DND-41 (cell line): ENCODE data around the gene TOX2.

Experiments
- ATAC-seq: fragments of 200-7000 bp; cut with Tn5 transposase; 3 replicates; pipeline ENCODE4 v1.9.1; 2021; ENCODE audit warnings: low read depth; ENCODE audit not compliant: insufficient read depth
- DNase-seq: peaks from one replicate; pipeline ENCODE4 v3.0.0-alpha.2; 2020
- H2AFZ ChIP-seq: 2 replicates; pipeline ENCODE4 v1.6.0; 2012; ENCODE audit warnings: low read depth, low read length
- H3K27ac ChIP-seq: 2 replicates; pipeline ENCODE4 v1.5.1; 2012; ENCODE audit warnings: low read length, inconsistent platforms
- H3K27me3 ChIP-seq: fragments of 200-600 bp; sonication (generic); 2 replicates; pipeline ENCODE4 v1.6.0; 2012; ENCODE audit warnings: low read length, mild to moderate bottlenecking, inconsistent platforms; ENCODE audit not compliant: insufficient read depth, poor library complexity
- H3K36me3 ChIP-seq: 2 replicates; pipeline ENCODE4 v1.5.1; 2012; ENCODE audit warnings: low read length, inconsistent platforms; ENCODE audit not compliant: insufficient read depth
- H3K4me1 ChIP-seq: 2 replicates; pipeline ENCODE4 v1.5.1; 2012; ENCODE audit warnings: mild to moderate bottlenecking, low read length; ENCODE audit not compliant: insufficient read depth
- H3K4me2 ChIP-seq: 2 replicates; pipeline ENCODE4 v1.6.0; 2012; ENCODE audit warnings: mild to moderate bottlenecking, moderate library complexity, low read length, inconsistent platforms; ENCODE audit not compliant: insufficient read depth
- H3K4me3 ChIP-seq, 2 experiments: fragments of 200-600 bp in 1 of 2; shearing (Covaris generic) in 1 of 2; 2 replicates each; pipeline ENCODE4 v1.5.1; 2012 to 2016; ENCODE audit warnings: inconsistent platforms in 2 of 2, low read length in 2 of 2, mild to moderate bottlenecking in 2 of 2, low read depth in 1 of 2, moderate library complexity in 1 of 2
- H3K79me2 ChIP-seq: 2 replicates; pipeline ENCODE4 v1.6.0; 2012; ENCODE audit warnings: low read length, inconsistent platforms; ENCODE audit not compliant: insufficient read depth
- H3K9ac ChIP-seq: 2 replicates; pipeline ENCODE4 v1.6.0; 2012; ENCODE audit warnings: low read depth, mild to moderate bottlenecking, inconsistent platforms, low read length, moderate library complexity
- H3K9me3 ChIP-seq: 2 replicates; pipeline ENCODE4 v1.5.1; 2012; ENCODE audit warnings: low read length, moderate library complexity, mild to moderate bottlenecking, inconsistent platforms; ENCODE audit not compliant: insufficient read depth, severe bottlenecking
- H4K20me1 ChIP-seq: 2 replicates; pipeline ENCODE4 v1.6.0; 2012; ENCODE audit warnings: low read length; ENCODE audit not compliant: insufficient read depth
- EZH2 ChIP-seq: IDR thresholded peaks from 3 replicates; pipeline ENCODE4 v1.6.1; 2012; ENCODE audit warnings: borderline replicate concordance, low read depth, mild to moderate bottlenecking, moderate library complexity, low read length, inconsistent platforms; ENCODE audit not compliant: severe bottlenecking
- TF ChIP-seq, protein P1 (sequence below): IDR thresholded peaks from 2 replicates; pipeline ENCODE4 v1.5.1; 2012; ENCODE audit warnings: borderline replicate concordance, low read length, moderate library complexity, mild to moderate bottlenecking; ENCODE audit not compliant: poor library complexity, severe bottlenecking; ENCODE audit errors: extremely low read depth

TOX2 gene

DNA sequence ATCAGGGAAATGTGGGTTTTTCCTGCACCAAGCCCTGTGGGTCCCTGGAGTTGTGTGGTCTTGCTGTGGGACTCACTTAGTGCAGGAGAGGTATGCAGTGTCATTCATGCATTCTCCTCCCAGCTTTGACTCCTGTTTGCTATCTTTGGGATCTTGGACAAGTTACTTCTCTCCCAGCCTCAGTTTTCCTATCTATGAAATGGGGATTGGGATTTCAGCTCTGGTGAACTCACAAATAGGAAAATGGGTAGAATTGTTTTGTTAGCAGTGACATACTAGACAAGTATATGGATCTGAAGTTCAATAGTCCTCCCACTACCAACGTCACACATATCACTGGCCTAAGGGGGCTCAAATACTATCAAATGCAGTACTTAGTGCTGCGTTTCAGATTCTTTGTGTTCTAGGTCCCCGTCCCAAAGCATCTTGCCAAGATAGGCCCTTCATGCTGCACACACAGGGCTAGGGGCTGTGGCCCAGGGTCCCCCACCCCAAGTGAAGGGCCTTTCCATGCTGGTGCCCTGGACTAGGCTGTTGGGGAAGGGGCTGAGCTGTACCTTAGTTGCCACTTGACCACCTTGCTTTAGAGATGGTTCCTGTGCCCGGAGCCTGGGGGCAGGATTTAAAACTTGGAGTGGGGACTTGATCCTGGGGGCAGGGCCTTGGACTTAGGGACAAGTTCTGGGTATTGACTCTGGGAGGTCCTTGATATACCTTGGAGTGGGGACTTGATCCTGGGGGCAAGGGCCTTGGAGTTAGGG is 98.0 kb downstream of the TOX2 start:
- Histone ChIP-seq H2AFZ (no peak overlapping the region), H3K4me1 (peaks cover 15% of the 10 kb centered on the region), H3K36me3 (no peaks in the 10 kb centered on the region), H3K9me3 (no peaks in the 10 kb centered on the region), H3K79me2 (no peaks in the 10 kb centered on the region), H3K27ac (no peak overlapping the region), H3K27me3 (no peaks in the 10 kb centered on the region), H3K4me3 (no peak overlapping the region), H3K9ac (no peak overlapping the region), H4K20me1 (peaks cover 7% of the 10 kb centered on the region; the same call in 1 of the 2 replicates), H3K4me2 (no peak overlapping the region)
- ATAC-seq (no peak), DNase-seq (no peak)
- TF ChIP-seq, protein P1, sequence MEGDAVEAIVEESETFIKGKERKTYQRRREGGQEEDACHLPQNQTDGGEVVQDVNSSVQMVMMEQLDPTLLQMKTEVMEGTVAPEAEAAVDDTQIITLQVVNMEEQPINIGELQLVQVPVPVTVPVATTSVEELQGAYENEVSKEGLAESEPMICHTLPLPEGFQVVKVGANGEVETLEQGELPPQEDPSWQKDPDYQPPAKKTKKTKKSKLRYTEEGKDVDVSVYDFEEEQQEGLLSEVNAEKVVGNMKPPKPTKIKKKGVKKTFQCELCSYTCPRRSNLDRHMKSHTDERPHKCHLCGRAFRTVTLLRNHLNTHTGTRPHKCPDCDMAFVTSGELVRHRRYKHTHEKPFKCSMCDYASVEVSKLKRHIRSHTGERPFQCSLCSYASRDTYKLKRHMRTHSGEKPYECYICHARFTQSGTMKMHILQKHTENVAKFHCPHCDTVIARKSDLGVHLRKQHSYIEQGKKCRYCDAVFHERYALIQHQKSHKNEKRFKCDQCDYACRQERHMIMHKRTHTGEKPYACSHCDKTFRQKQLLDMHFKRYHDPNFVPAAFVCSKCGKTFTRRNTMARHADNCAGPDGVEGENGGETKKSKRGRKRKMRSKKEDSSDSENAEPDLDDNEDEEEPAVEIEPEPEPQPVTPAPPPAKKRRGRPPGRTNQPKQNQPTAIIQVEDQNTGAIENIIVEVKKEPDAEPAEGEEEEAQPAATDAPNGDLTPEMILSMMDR: no peak
- no peak for TF ChIP-seq EZH2

DNA sequence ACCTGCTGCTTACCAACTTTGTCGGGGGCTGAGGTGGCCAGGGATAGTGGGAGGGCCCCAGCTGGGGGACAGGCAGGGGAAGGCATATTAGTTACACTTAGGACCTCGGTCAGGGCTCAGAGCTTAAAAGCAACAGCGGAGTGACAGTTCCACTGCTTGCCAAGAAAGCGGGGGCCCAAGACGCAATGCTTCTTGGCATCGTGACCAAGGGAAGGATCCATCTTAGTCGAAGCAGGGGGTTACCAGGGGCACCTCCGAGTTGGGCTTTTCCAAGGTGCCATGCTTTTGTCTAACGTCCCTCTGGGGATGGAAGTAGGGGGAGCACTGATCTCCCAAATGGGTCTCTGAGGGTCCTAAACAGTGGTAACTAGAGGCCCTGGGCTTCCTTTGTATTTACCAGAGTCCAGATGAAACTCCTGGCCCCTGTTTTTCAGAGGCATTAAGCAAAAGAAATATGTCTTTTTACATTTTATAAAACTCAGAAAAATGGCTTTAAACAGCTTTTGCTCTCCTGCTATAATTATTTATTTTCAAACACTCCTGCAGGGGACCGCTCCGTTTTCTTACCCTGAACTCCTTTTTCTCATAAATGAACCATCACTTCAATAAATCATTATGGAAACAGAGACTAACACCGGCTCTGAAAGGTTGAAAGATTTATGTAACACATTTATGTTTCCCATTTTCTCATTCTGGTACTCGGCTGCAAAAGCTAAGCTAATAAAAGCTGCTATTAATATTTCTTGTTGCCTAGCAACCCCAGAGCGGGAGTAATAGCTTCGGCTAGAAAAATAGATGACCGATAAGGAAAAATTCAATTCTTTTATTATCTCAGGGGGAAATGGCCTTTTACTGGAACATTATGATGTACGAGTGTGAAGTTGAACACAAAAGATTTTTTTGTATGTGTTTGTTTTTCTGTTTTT is 100.4 kb downstream of the TOX2 start:
- no peak overlapping the region for H2AFZ ChIP-seq
- H3K4me2 ChIP-seq: no peak overlapping the region
- H3K4me3 ChIP-seq: no peak overlapping the region
- TF ChIP-seq EZH2: no peak
- TF ChIP-seq, protein P1: no peak
- H3K9me3 ChIP-seq: no peaks in the 10 kb centered on the region
- no peaks in the 10 kb centered on the region for H3K79me2 ChIP-seq
- no peaks in the 10 kb centered on the region for H3K36me3 ChIP-seq
- H3K9ac ChIP-seq: no peak overlapping the region
- peaks cover 39% of the 10 kb centered on the region for H3K4me1 ChIP-seq
- ATAC-seq (no peak), DNase-seq (no peak)
- peaks cover 20% of the 10 kb centered on the region; the same call in 1 of the 2 replicates for H4K20me1 ChIP-seq
- H3K27me3 ChIP-seq: no peaks in the 10 kb centered on the region
- no peak overlapping the region for H3K27ac ChIP-seq

DNA sequence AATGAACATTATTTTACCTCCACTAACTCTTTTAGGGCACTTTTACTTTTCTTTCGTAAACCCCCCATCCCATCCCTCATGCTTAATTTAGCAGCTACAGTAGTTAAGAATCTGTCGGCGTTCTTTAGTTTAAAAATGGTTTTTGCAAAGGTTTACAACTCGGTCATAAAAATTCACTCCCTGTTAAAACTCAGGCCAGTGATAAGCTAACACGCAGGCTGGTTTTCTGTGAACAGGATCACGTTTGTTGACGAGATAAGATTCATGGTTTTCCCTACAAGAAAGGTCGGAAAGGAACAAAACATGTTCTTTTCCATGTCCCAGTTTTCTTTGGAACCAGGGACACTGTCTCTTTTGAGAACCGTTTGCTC is 101.1 kb downstream of the TOX2 start:
- DNase-seq (no peak), ATAC-seq (no peak)
- Histone ChIP-seq H3K4me2 (no peak overlapping the region), H3K27me3 (no peaks in the 10 kb centered on the region), H3K4me3 (no peak overlapping the region), H4K20me1 (peaks cover 19% of the 10 kb centered on the region; the same call in 1 of the 2 replicates), H3K9ac (no peak overlapping the region), H3K27ac (no peak overlapping the region), H3K79me2 (no peaks in the 10 kb centered on the region), H2AFZ (no peak overlapping the region), H3K4me1 (peaks cover 45% of the 10 kb centered on the region), H3K9me3 (no peaks in the 10 kb centered on the region), H3K36me3 (no peaks in the 10 kb centered on the region)
- no peak for TF ChIP-seq EZH2
- TF ChIP-seq, protein P1: no peak
